A673 (cell line): ENCODE results near the gene RPS18. TPM values are rescaled to one million over a fixed set of nuclear protein-coding genes. Genes with fewer than 3 reads are reported as not detected.
A peak's percentile ranks its signal among the peaks of the same experiment; 100 is the strongest.

ENCODE experiments used
- BruUV-seq: library from RNA; stranded (reverse); fragments of 400-500 nt; replicated peaks from 2 replicates; lab custom pipeline; 2021; lab: Mats Ljungman, UMichigan
- CTCF ChIA-PET: fragments of 300-600 bp; sonication (Branson Sonifier 250); formaldehyde crosslinking; loops from one replicate; lab custom pipeline; 2022; ENCODE audit warnings: antibody characterized with exemption; lab: Charles Lee
- POLR2A ChIA-PET: fragments of 300-600 bp; sonication (Branson Sonifier 250); formaldehyde crosslinking; loops from one replicate; lab custom pipeline; 2022; ENCODE audit warnings: antibody characterized with exemption; ENCODE audit not compliant: low non-redundant PET; lab: Charles Lee
- DNase-seq: peaks from one replicate; pipeline ENCODE4 v3.0.0-alpha.2; 2015; ENCODE audit warnings: low spot score
- H3K27ac ChIP-seq: fragments of 200-600 bp; sonication (generic); 2 replicates; pipeline ENCODE4 v1.5.1; 2016; ENCODE audit warnings: mixed run types, low read depth, mild to moderate bottlenecking, mixed read lengths, antibody characterized with exemption, low read length; ENCODE audit not compliant: poor library complexity, severe bottlenecking
- H3K27me3 ChIP-seq: fragments of 200-600 bp; sonication (generic); replicated peaks from 2 replicates; pipeline ENCODE4 v1.6.1; 2017; ENCODE audit warnings: mixed run types, low read depth, mild to moderate bottlenecking, mixed read lengths, antibody characterized with exemption, low read length; ENCODE audit not compliant: insufficient read depth, poor library complexity
- H3K36me3 ChIP-seq: fragments of 200-600 bp; sonication (generic); 2 replicates; pipeline ENCODE4 v1.6.1; 2016; ENCODE audit warnings: mixed run types, mild to moderate bottlenecking, mixed read lengths, antibody characterized with exemption, low read length; ENCODE audit not compliant: insufficient read depth, poor library complexity, severe bottlenecking
- H3K4me1 ChIP-seq: fragments of 200-600 bp; sonication (generic); 2 replicates; pipeline ENCODE4 v1.6.1; 2017; ENCODE audit warnings: mixed run types, mild to moderate bottlenecking, mixed read lengths, antibody characterized with exemption, low read length; ENCODE audit not compliant: insufficient read depth, poor library complexity, severe bottlenecking
- H3K4me3 ChIP-seq: fragments of 200-600 bp; sonication (generic); 2 replicates; pipeline ENCODE4 v1.5.1; 2016; ENCODE audit warnings: low read depth, mixed run types, mild to moderate bottlenecking, mixed read lengths, low read length; ENCODE audit not compliant: poor library complexity, severe bottlenecking
- H3K9me3 ChIP-seq: fragments of 200-600 bp; sonication (generic); 2 replicates; pipeline ENCODE4 v1.6.1; 2016; ENCODE audit warnings: mixed run types, low read depth, mild to moderate bottlenecking, mixed read lengths, antibody characterized with exemption, low read length; ENCODE audit not compliant: poor library complexity, severe bottlenecking
- EZH2 ChIP-seq: fragments of 200-600 bp; sonication (generic); IDR thresholded peaks from 2 replicates; pipeline ENCODE4 v1.6.1; 2017; ENCODE audit warnings: borderline replicate concordance, low read depth, mild to moderate bottlenecking, mixed read lengths, antibody characterized with exemption, low read length; ENCODE audit not compliant: poor library complexity, severe bottlenecking
- intact Hi-C: fragments of 100-400 bp; cut with micrococcal nuclease; formaldehyde crosslinking; loops from one replicate; pipeline ENCODE4 v1.10.0; 2022; ENCODE audit not compliant: unreplicated experiment
- microRNA-seq: library from miRNA; unstranded; fragments of <30 nt; microRNA quantifications from one replicate; pipeline ENCODE4 v1.2.0, GENCODE V29; 2021
- total RNA-seq: library from RNA; stranded (reverse); gene quantifications from 2 replicates; pipeline ENCODE4 v1.2.3, GENCODE V29; 2021
- TF ChIP-seq, protein P1 (sequence below): fragments of 300-800, 200-600 bp; sonication (generic); conservative IDR thresholded peaks from 2 replicates; pipeline ENCODE4 v1.5.1; 2017; ENCODE audit warnings: low read depth, mild to moderate bottlenecking, antibody characterized with exemption, low read length, moderate library complexity, mixed read lengths

RPS18 gene
- total RNA-seq, 1 experiment from 2014 or later: 1,781 TPM

- DNase-seq: no peak
- BruUV-seq: no TSS peak
- Histone ChIP-seq H3K27ac (peak overlapping the region; percentile 83), H3K4me3 (peak overlapping the region; percentile 78), H3K27me3 (no peaks in the 10 kb centered on the region), H3K36me3 (peaks cover 31% of the 10 kb centered on the region), H3K9me3 (no peaks in the 10 kb centered on the region), H3K4me1 (peaks cover 28% of the 10 kb centered on the region)
- intact Hi-C loops: no loop called here
- TF ChIP-seq, protein P1, sequence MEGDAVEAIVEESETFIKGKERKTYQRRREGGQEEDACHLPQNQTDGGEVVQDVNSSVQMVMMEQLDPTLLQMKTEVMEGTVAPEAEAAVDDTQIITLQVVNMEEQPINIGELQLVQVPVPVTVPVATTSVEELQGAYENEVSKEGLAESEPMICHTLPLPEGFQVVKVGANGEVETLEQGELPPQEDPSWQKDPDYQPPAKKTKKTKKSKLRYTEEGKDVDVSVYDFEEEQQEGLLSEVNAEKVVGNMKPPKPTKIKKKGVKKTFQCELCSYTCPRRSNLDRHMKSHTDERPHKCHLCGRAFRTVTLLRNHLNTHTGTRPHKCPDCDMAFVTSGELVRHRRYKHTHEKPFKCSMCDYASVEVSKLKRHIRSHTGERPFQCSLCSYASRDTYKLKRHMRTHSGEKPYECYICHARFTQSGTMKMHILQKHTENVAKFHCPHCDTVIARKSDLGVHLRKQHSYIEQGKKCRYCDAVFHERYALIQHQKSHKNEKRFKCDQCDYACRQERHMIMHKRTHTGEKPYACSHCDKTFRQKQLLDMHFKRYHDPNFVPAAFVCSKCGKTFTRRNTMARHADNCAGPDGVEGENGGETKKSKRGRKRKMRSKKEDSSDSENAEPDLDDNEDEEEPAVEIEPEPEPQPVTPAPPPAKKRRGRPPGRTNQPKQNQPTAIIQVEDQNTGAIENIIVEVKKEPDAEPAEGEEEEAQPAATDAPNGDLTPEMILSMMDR: no peak
- ChIA-PET CTCF (no interaction called here), POLR2A (no interaction called here)
Measured at GRCh38 chr6:33323623-33323948, 51.7 kb downstream of the RPS18 start.

DNA sequence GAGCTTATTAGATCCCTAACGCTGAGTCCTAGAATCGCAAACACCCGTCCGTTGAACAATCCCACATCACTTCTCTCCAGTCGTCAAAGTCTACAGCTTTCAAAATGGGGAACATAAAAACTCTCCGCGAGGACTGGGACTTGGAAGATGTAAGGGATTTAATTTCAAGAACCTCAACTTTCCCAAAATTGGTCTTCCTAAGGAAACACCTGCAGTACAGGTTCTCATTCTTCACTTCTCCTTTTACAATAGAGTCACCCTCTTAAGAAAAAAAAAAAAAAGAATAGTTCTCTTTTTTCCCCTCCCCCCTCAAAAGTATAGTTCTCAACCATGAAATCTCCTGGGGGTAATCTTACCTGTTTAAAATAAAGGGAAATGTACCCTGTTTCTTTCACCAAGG lies 52.2 kb downstream of the RPS18 start:
- intact Hi-C loops: no loop called here
- peak overlapping the region; percentile 83 for H3K27ac ChIP-seq
- DNase-seq: no peak
- no peaks in the 10 kb centered on the region for H3K27me3 ChIP-seq
- TF ChIP-seq, protein P1: no peak
- no peak for TF ChIP-seq EZH2
- ChIA-PET POLR2A (no interaction called here), CTCF (no interaction called here)
- H3K4me3 ChIP-seq: peak overlapping the region; percentile 78
- H3K9me3 ChIP-seq: no peaks in the 10 kb centered on the region
- BruUV-seq: no TSS peak
- peaks cover 26% of the 10 kb centered on the region for H3K36me3 ChIP-seq
- H3K4me1 ChIP-seq: peaks cover 24% of the 10 kb centered on the region

Small RNA genes lying within 50 kb of the gene (microRNA-seq; reads per million reads assigned to microRNA genes)
- gene MIR6834: not detected
- gene MIR6873: not detected

Other genes starting within 250 kb of the RPS18 start
- 0.35 and 0.43 TPM in 2 replicates for gene HLA-DPA1, start 198.4 kb upstream of the RPS18 start, total RNA-seq
- 2.3 and 2.7 TPM in 2 replicates for gene HLA-DPB1, start 196.1 kb upstream of the RPS18 start, total RNA-seq
- gene COL11A2, start 79.6 kb upstream of the RPS18 start, total RNA-seq: 1.6 and 1.9 TPM in 2 replicates
- gene RXRB, start 71.4 kb upstream of the RPS18 start, total RNA-seq: 42.7 and 43.6 TPM in 2 replicates
- gene SLC39A7, start 71.2 kb upstream of the RPS18 start, total RNA-seq: 119 and 124 TPM in 2 replicates
- gene HSD17B8, start 67.4 kb upstream of the RPS18 start, total RNA-seq: 5.9 and 11.0 TPM in 2 replicates
- gene RING1, start 63.6 kb upstream of the RPS18 start, total RNA-seq: 43.3 and 47.5 TPM in 2 replicates
- gene VPS52, start 199 bp upstream of the RPS18 start, total RNA-seq: 58.2 and 60.8 TPM in 2 replicates
- gene B3GALT4, start 5.0 kb downstream of the RPS18 start, total RNA-seq: 4.0 TPM in 2 replicates
- 85.1 and 97.9 TPM in 2 replicates for gene WDR46, start 17.2 kb downstream of the RPS18 start, total RNA-seq
- 70.0 and 83.4 TPM in 2 replicates for gene PFDN6, start 17.5 kb downstream of the RPS18 start, total RNA-seq
- gene RGL2, start 26.9 kb downstream of the RPS18 start, total RNA-seq: 48.8 and 50.4 TPM in 2 replicates
- 83.2 and 87.8 TPM in 2 replicates for gene TAPBP, start 42.0 kb downstream of the RPS18 start, total RNA-seq
- gene ZBTB22, start 45.7 kb downstream of the RPS18 start, total RNA-seq: 11.3 and 13.2 TPM in 2 replicates
- gene DAXX, start 50.9 kb downstream of the RPS18 start, total RNA-seq: 87.1 and 90.1 TPM in 2 replicates
- 123 and 133 TPM in 2 replicates for gene KIFC1, start 119.7 kb downstream of the RPS18 start, total RNA-seq
- gene PHF1, start 138.9 kb downstream of the RPS18 start, total RNA-seq: 53.5 and 56.1 TPM in 2 replicates
- 221 and 223 TPM in 2 replicates for gene CUTA, start 146.0 kb downstream of the RPS18 start, total RNA-seq
- gene SYNGAP1, start 148.0 kb downstream of the RPS18 start, total RNA-seq: 77.6 and 78.5 TPM in 2 replicates
- 14.6 and 16.9 TPM in 2 replicates for gene ZBTB9, start 182.5 kb downstream of the RPS18 start, total RNA-seq